IPS-15b (cell line): ENCODE results near the gene GRM3.

Experiments
- H3K27me3 ChIP-seq: one replicate; pipeline ENCODE4 v1.6.1; 2013; ENCODE audit warnings: low read length; ENCODE audit not compliant: control insufficient read depth, insufficient read depth
- H3K36me3 ChIP-seq: one replicate; pipeline ENCODE4 v1.6.1; 2013; ENCODE audit warnings: low read length; ENCODE audit not compliant: control insufficient read depth, insufficient read depth
- H3K4me1 ChIP-seq: one replicate; pipeline ENCODE4 v1.6.1; 2013; ENCODE audit warnings: mild to moderate bottlenecking, low read length; ENCODE audit not compliant: control insufficient read depth, insufficient read depth
- H3K4me3 ChIP-seq: one replicate; pipeline ENCODE4 v1.5.1; 2013; ENCODE audit warnings: low read depth, low read length
- H3K9ac ChIP-seq: one replicate; pipeline ENCODE4 v1.6.1; 2013; ENCODE audit warnings: low read depth, mild to moderate bottlenecking, low read length
- H3K9me3 ChIP-seq: one replicate; pipeline ENCODE4 v1.6.1; 2013; ENCODE audit warnings: mild to moderate bottlenecking, low read length; ENCODE audit not compliant: control insufficient read depth, insufficient read depth

The GRM3 gene

GRCh38 chr7:86851566-86851965 lies 207.9 kb downstream of the GRM3 start:
- Histone ChIP-seq H3K4me3 (no peak overlapping the region), H3K36me3 (no peaks in the 10 kb centered on the region)

GRCh38 chr7:86863452-86863851 lies 219.7 kb downstream of the GRM3 start:
- no peak overlapping the region for H3K4me3 ChIP-seq
- H3K9me3 ChIP-seq = no peaks in the 10 kb centered on the region
- H3K27me3 ChIP-seq = no peaks in the 10 kb centered on the region
- no peaks in the 10 kb centered on the region for H3K36me3 ChIP-seq
- no peak overlapping the region for H3K9ac ChIP-seq
- no peaks in the 10 kb centered on the region for H3K4me1 ChIP-seq

More at GRCh38 chr7:86851566-86851965, 207.9 kb downstream of the GRM3 start:
- H3K27me3 ChIP-seq = no peaks in the 10 kb centered on the region
- peaks cover 5% of the 10 kb centered on the region for H3K4me1 ChIP-seq
- no peak overlapping the region for H3K9ac ChIP-seq
- no peaks in the 10 kb centered on the region for H3K9me3 ChIP-seq

GRCh38 chr7:86867163-86867762 lies 223.6 kb downstream of the GRM3 start:
- Histone ChIP-seq H3K4me1 (peaks cover 2% of the 10 kb centered on the region), H3K4me3 (no peak overlapping the region), H3K9me3 (no peaks in the 10 kb centered on the region), H3K36me3 (no peaks in the 10 kb centered on the region), H3K27me3 (no peaks in the 10 kb centered on the region), H3K9ac (no peak overlapping the region)

- Histone ChIP-seq H3K9ac (no peak overlapping the region), H3K4me1 (no peaks in the 10 kb centered on the region), H3K36me3 (no peaks in the 10 kb centered on the region), H3K4me3 (no peak overlapping the region), H3K9me3 (no peaks in the 10 kb centered on the region), H3K27me3 (no peaks in the 10 kb centered on the region)
Observed at GRCh38 chr7:86876146-86876545, 232.4 kb downstream of the GRM3 start.

- H3K36me3 ChIP-seq = no peaks in the 10 kb centered on the region
- H3K9ac ChIP-seq = no peak overlapping the region
- H3K9me3 ChIP-seq = no peaks in the 10 kb centered on the region
- H3K27me3 ChIP-seq = no peaks in the 10 kb centered on the region
- no peaks in the 10 kb centered on the region for H3K4me1 ChIP-seq
- H3K4me3 ChIP-seq = no peak overlapping the region
Observed at GRCh38 chr7:86884152-86884551, 240.4 kb downstream of the GRM3 start.

GRCh38 chr7:86889501-86889900 lies 245.8 kb downstream of the GRM3 start:
- Histone ChIP-seq H3K9ac (no peak overlapping the region), H3K36me3 (no peaks in the 10 kb centered on the region), H3K27me3 (no peaks in the 10 kb centered on the region)

GRCh38 chr7:86898171-86898570 lies 254.5 kb downstream of the GRM3 start:
- Histone ChIP-seq H3K4me3 (no peak overlapping the region), H3K27me3 (no peaks in the 10 kb centered on the region), H3K36me3 (peaks cover 2% of the 10 kb centered on the region), H3K9me3 (no peaks in the 10 kb centered on the region), H3K4me1 (no peaks in the 10 kb centered on the region), H3K9ac (no peak overlapping the region)

More at GRCh38 chr7:86889501-86889900, 245.8 kb downstream of the GRM3 start:
- H3K4me3 ChIP-seq = no peak overlapping the region
- no peaks in the 10 kb centered on the region for H3K4me1 ChIP-seq
- H3K9me3 ChIP-seq = no peaks in the 10 kb centered on the region

- Histone ChIP-seq H3K27me3 (no peaks in the 10 kb centered on the region), H3K4me3 (no peak overlapping the region), H3K4me1 (no peaks in the 10 kb centered on the region), H3K36me3 (peaks cover 2% of the 10 kb centered on the region), H3K9me3 (no peaks in the 10 kb centered on the region), H3K9ac (no peak overlapping the region)
Observed at GRCh38 chr7:86900886-86901285, 257.2 kb downstream of the GRM3 start.

GRCh38 chr7:86904949-86905834 lies 261.5 kb downstream of the GRM3 start:
- no peak overlapping the region for H3K9ac ChIP-seq
- H3K36me3 ChIP-seq = no peaks in the 10 kb centered on the region
- H3K4me1 ChIP-seq = no peaks in the 10 kb centered on the region
- H3K4me3 ChIP-seq = no peak overlapping the region
- no peaks in the 10 kb centered on the region for H3K9me3 ChIP-seq
- H3K27me3 ChIP-seq = no peaks in the 10 kb centered on the region

- Histone ChIP-seq H3K4me1 (no peaks in the 10 kb centered on the region), H3K9me3 (no peaks in the 10 kb centered on the region), H3K27me3 (no peaks in the 10 kb centered on the region), H3K36me3 (no peaks in the 10 kb centered on the region), H3K4me3 (no peak overlapping the region), H3K9ac (no peak overlapping the region)
Observed at GRCh38 chr7:86908948-86909347, 265.2 kb downstream of the GRM3 start.

GRCh38 chr7:86911659-86912058 lies 267.9 kb downstream of the GRM3 start:
- Histone ChIP-seq H3K27me3 (no peaks in the 10 kb centered on the region), H3K9me3 (no peaks in the 10 kb centered on the region), H3K9ac (no peak overlapping the region), H3K4me1 (no peaks in the 10 kb centered on the region), H3K36me3 (no peaks in the 10 kb centered on the region), H3K4me3 (no peak overlapping the region)

GRCh38 chr7:86913709-86914108 lies 270.0 kb downstream of the GRM3 start:
- no peak overlapping the region for H3K4me3 ChIP-seq
- H3K4me1 ChIP-seq = peaks cover 11% of the 10 kb centered on the region
- no peaks in the 10 kb centered on the region for H3K36me3 ChIP-seq
- H3K9ac ChIP-seq = no peak overlapping the region
- no peaks in the 10 kb centered on the region for H3K9me3 ChIP-seq
- H3K27me3 ChIP-seq = no peaks in the 10 kb centered on the region
